Cardiac septum (tissue), 1 donor: ENCODE results near the gene NKAPD1. TPM values are rescaled to one million over a fixed set of nuclear protein-coding genes. Genes with fewer than 3 reads are reported as not detected.

Experiments used
- DNase-seq: peaks from one replicate; pipeline ENCODE4 v3.0.0-alpha.2; 2020; ENCODE audit warnings: low spot score
- intact Hi-C: fragments of 100-400 bp; cut with DNase I; formaldehyde crosslinking; loops from one replicate; pipeline ENCODE4 v1.14.0; 2022
- total RNA-seq: library from RNA; stranded (reverse); fragmentation: NEBNext Ultra II Directional; extraction: Animal tissue kit (Norgen Biotek cat#: 25700); gene quantifications from one replicate; pipeline ENCODE4 v1.2.1, GENCODE V29; 2021
- donor health status: DM: no; HTN: no; CAD: no.

The NKAPD1 gene
- total RNA-seq, 1 donor from 2014 or later: 9.7 TPM

GRCh38 chr11:112129656-112130055 is 55.6 kb downstream of the NKAPD1 start:
- DNase-seq: no peak
- intact Hi-C loops: no loop called here

- intact Hi-C loops: no loop called here
Observed at GRCh38 chr11:112132737-112133136, 58.6 kb downstream of the NKAPD1 start.

GRCh38 chr11:112134473-112134872 is 60.4 kb downstream of the NKAPD1 start:
- DNase-seq: no peak
- intact Hi-C loops: no loop called here

More at GRCh38 chr11:112132737-112133136, 58.6 kb downstream of the NKAPD1 start:
- no peak for DNase-seq

Other genes starting within 250 kb of the NKAPD1 start
- gene ALG9, start 202.7 kb upstream of the NKAPD1 start, total RNA-seq: 16.2 TPM
- gene FDXACB1, start 195.1 kb upstream of the NKAPD1 start, total RNA-seq: 0.73 TPM
- 27.8 TPM for gene CFAP68, start 194.8 kb upstream of the NKAPD1 start, total RNA-seq
- gene CRYAB, start 162.5 kb upstream of the NKAPD1 start, total RNA-seq: 8,606 TPM
- gene HSPB2, start 161.6 kb upstream of the NKAPD1 start, total RNA-seq: 59.9 TPM
- gene C11orf52, start 155.4 kb upstream of the NKAPD1 start, total RNA-seq: 2.6 TPM
- gene DIXDC1, start 137.0 kb upstream of the NKAPD1 start, total RNA-seq: 29.0 TPM
- 123 TPM for gene DLAT, start 48.9 kb upstream of the NKAPD1 start, total RNA-seq
- gene PIH1D2, start 282 bp upstream of the NKAPD1 start, total RNA-seq: 2.0 TPM
- 100 TPM for gene TIMM8B, start 12.5 kb downstream of the NKAPD1 start, total RNA-seq
- gene SDHD, start 12.6 kb downstream of the NKAPD1 start, total RNA-seq: 209 TPM
- 0.70 TPM for gene IL18, start 89.8 kb downstream of the NKAPD1 start, total RNA-seq
- 0.32 TPM for gene TEX12, start 93.1 kb downstream of the NKAPD1 start, total RNA-seq
- 67.8 TPM for gene BCO2, start 101.2 kb downstream of the NKAPD1 start, total RNA-seq
- 33.0 TPM for gene PTS, start 152.1 kb downstream of the NKAPD1 start, total RNA-seq
- gene PLET1, start 186.6 kb downstream of the NKAPD1 start, total RNA-seq: not detected